IPS-18c (cell line): ENCODE measurements around the gene PBXIP1.

Source experiments
- H3K4me3 ChIP-seq: 2 replicates; pipeline ENCODE4 v1.7.0; 2013; ENCODE audit warnings: low read depth, mild to moderate bottlenecking, low read length, moderate library complexity; ENCODE audit not compliant: insufficient read depth
- H3K9me3 ChIP-seq: one replicate; pipeline ENCODE4 v1.6.1; 2013; ENCODE audit warnings: mild to moderate bottlenecking, low read length, moderate library complexity; ENCODE audit not compliant: control insufficient read depth, insufficient read depth

PBXIP1 gene

GRCh38 chr1:154955718-154956543 lies at the start of gene PBXIP1:
TSS of gene PBXIP1 (minus strand) at chr1:154956099. CDS start at chr1:154953721, 2,378 bp downstream.
- H3K4me3 ChIP-seq, result peak within 1 kb of the TSS; percentile 59
- no peaks in the 10 kb centered on the region for H3K9me3 ChIP-seq

- Histone ChIP-seq H3K4me3 (peak overlapping the region; percentile 4; the same call in 1 of the 2 replicates), H3K9me3 (peaks cover 2% of the 10 kb centered on the region)
Observed at GRCh38 chr1:155005076-155006011, 49.4 kb upstream of the PBXIP1 start.

- Histone ChIP-seq H3K4me3 (peak overlapping the region; percentile 87), H3K9me3 (peaks cover 2% of the 10 kb centered on the region)
Observed at GRCh38 chr1:155004352-155005075, 48.6 kb upstream of the PBXIP1 start.

- Histone ChIP-seq H3K9me3 (peaks cover 2% of the 10 kb centered on the region), H3K4me3 (peak overlapping the region; percentile 87)
Observed at GRCh38 chr1:155003766-155004351, 48.0 kb upstream of the PBXIP1 start.

- Histone ChIP-seq H3K9me3 (peaks cover 2% of the 10 kb centered on the region), H3K4me3 (peak overlapping the region; percentile 87)
Observed at GRCh38 chr1:155003227-155003765, 47.4 kb upstream of the PBXIP1 start.

GRCh38 chr1:155002464-155003226 lies 46.7 kb upstream of the PBXIP1 start, which contains the start of gene ZBTB7B:
TSS of gene ZBTB7B (plus strand) at chr1:155002802. CDS start at chr1:155014661, 11,859 bp downstream.
- H3K4me3 ChIP-seq, result peak within 1 kb of the TSS; percentile 87
- peaks cover 2% of the 10 kb centered on the region for H3K9me3 ChIP-seq

- Histone ChIP-seq H3K4me3 (peak overlapping the region; percentile 84), H3K9me3 (peaks cover 2% of the 10 kb centered on the region)
Observed at GRCh38 chr1:155001675-155002463, 46.0 kb upstream of the PBXIP1 start.

- H3K4me3 ChIP-seq, result peak overlapping the region; percentile 84
Observed at GRCh38 chr1:155001425-155001674, 45.5 kb upstream of the PBXIP1 start.

GRCh38 chr1:155000726-155001424 lies 45.0 kb upstream of the PBXIP1 start:
- H3K9me3 ChIP-seq, result peaks cover 2% of the 10 kb centered on the region
- peak overlapping the region; percentile 84 for H3K4me3 ChIP-seq

More at GRCh38 chr1:155001425-155001674, 45.5 kb upstream of the PBXIP1 start:
- peaks cover 2% of the 10 kb centered on the region for H3K9me3 ChIP-seq

GRCh38 chr1:155000411-155000725 lies 44.5 kb upstream of the PBXIP1 start:
- peak overlapping the region; percentile 84 for H3K4me3 ChIP-seq
- peaks cover 2% of the 10 kb centered on the region for H3K9me3 ChIP-seq

- peaks cover 2% of the 10 kb centered on the region for H3K9me3 ChIP-seq
Observed at GRCh38 chr1:154999571-155000410, 43.9 kb upstream of the PBXIP1 start.

GRCh38 chr1:154998818-154999570 lies 43.1 kb upstream of the PBXIP1 start:
- Histone ChIP-seq H3K9me3 (peaks cover 2% of the 10 kb centered on the region), H3K4me3 (peak overlapping the region; percentile 52; the same call in 1 of the 2 replicates)

More at GRCh38 chr1:154999571-155000410, 43.9 kb upstream of the PBXIP1 start:
- peak overlapping the region; percentile 52 for H3K4me3 ChIP-seq

GRCh38 chr1:154998201-154998780 lies 42.4 kb upstream of the PBXIP1 start:
- H3K9me3 ChIP-seq, result peaks cover 2% of the 10 kb centered on the region
- no peak overlapping the region for H3K4me3 ChIP-seq
